Heart left ventricle (tissue), 16 donors: Measurements from ENCODE around the gene NCR3LG1. TPM values are rescaled to one million over a fixed set of nuclear protein-coding genes. Genes with fewer than 3 reads are reported as not detected.

ENCODE experiments used
- ATAC-seq, 4 donors: fragments of 200-7000 bp; cut with Tn5 transposase; one replicate each; pipeline ENCODE4 v1.9.1; 2020 to 2022; ENCODE audit warnings: moderate library complexity in 4 of 4, mild to moderate bottlenecking in 3 of 4, moderate number of reproducible peaks in 1 of 4
- DNase-seq, 5 donors: peaks; one replicate each; pipeline ENCODE4 v3.0.0-alpha.2; 2020
- H3K27ac ChIP-seq, 12 donors: fragments of 200-600 bp; sonication (generic) in 4 of 12; one replicate each; pipeline versions ENCODE4 v1.5.0 to v1.8.0; 2016 to 2022; ENCODE audit warnings: mild to moderate bottlenecking in 2 of 12
- H3K27me3 ChIP-seq, 9 donors: fragments of 200-600 bp; sonication (generic) in 2 of 9; one replicate each; pipeline versions ENCODE4 v1.5.1 to v1.8.0; 2016 to 2022; ENCODE audit warnings: mild to moderate bottlenecking in 3 of 9
- H3K36me3 ChIP-seq, 9 donors: fragments of 200-600 bp; sonication (generic) in 2 of 9; one replicate each; pipeline versions ENCODE4 v1.5.0 to v1.8.0; 2018 to 2022; ENCODE audit warnings: mild to moderate bottlenecking in 2 of 9
- H3K4me1 ChIP-seq, 12 donors: fragments of 200-600 bp; sonication (generic) in 4 of 12; one replicate each; pipeline versions ENCODE4 v1.5.0 to v1.8.0; 2016 to 2022; ENCODE audit warnings: mild to moderate bottlenecking in 3 of 12
- H3K4me3 ChIP-seq, 12 donors: fragments of 200-600 bp; sonication (generic) in 4 of 12; one replicate each; pipeline versions ENCODE4 v1.5.0 to v1.8.0; 2017 to 2022; ENCODE audit warnings: mild to moderate bottlenecking in 9 of 12, moderate library complexity in 4 of 12
- H3K9me3 ChIP-seq, 12 donors: fragments of 200-600 bp; sonication (generic) in 4 of 12; one replicate each; pipeline versions ENCODE4 v1.5.0 to v1.8.0; 2016 to 2022; ENCODE audit warnings: mild to moderate bottlenecking in 1 of 12
- POLR2A ChIP-seq, 2 donors: fragments of 450-650 bp; IDR thresholded peaks; one replicate each; pipeline ENCODE4 v1.6.1; 2017; ENCODE audit warnings: antibody characterized with exemption in 2 of 2, mild to moderate bottlenecking in 2 of 2, moderate library complexity in 2 of 2
- WGBS, 4 donors: extraction: QIAGEN DNeasy Blood & Tissue Kit in 2 of 4; methylation state at CpG; one replicate each; pipeline versions ENCODE4 v1.1.5 to v1.1.7; 2013 to 2018; 5-methylcytosine and 5-hydroxymethylcytosine counted together
- intact Hi-C, 10 donors: fragments of 100-400 bp; cut with DNase I; formaldehyde crosslinking; loops; one replicate each; pipeline versions ENCODE4 v1.11.1 to v1.14.2; 2022
- polyA plus RNA-seq, 2 donors: library from polyadenylated mRNA; stranded (reverse); fragments of 200-250 nt; gene quantifications; one replicate each; pipeline ENCODE4 v1.2.3, GENCODE V29; 2013
- total RNA-seq, 9 donors: library from RNA; depleted of rRNA in 2 of 9; stranded (reverse); fragments of >200 nt in 2 of 9; fragmentation: NEBNext Ultra II Directional in 3 of 9; extraction: Animal tissue kit (Norgen Biotek cat#: 25700) in 3 of 9; gene quantifications; one replicate each; pipeline versions ENCODE4 v1.1.0 to v1.2.4, GENCODE V29; 2016 to 2023
- TF ChIP-seq, protein P1 (sequence below), 12 donors: fragments of 200-600 bp; sonication (generic) in 4 of 12; IDR thresholded peaks; one replicate each; pipeline versions ENCODE4 v1.5.0 to v1.8.0; 2018 to 2022; ENCODE audit warnings: antibody characterized with exemption in 12 of 12, mild to moderate bottlenecking in 5 of 12
- donor health status: ischemic (EF 13 %, LVEDD 7.1; RV severe dilation, severe dysfunction).
- donor health status: healthy with polysubstance abuse.
- donor health status: DM: no; HTN: yes; CAD: no.
- donor health status: DM: no; HTN: no; CAD: no.
- donor health status: ischemic (EF 25% LVEDD 6.9; RV normal size, moderate dysfunction).
- donor health status: ischemic (EF 25% LVEDD 5.7; RV mildly dilated, moderate dysfunction).
- donor health status: healthy.
- donor health status: DM: yes; HTN: yes; CAD: no.
- donor health status: ischemic (EF 35%, LVEDD 5.7; RV mildly dilated, moderate dysfunction).
- donor health status: nonischemic (EF 11% LVEDD 7.7; RV severe dilation, severe dysfunction).
- donor health status: DM: yes; HTN: yes; CAD: no.
- donor health status: PGD.
- donor health status: ischemic (EF 29% LVEDD 5.4; RV normal size, mild dysfunction).
- donor health status: nonischemic (EF 23%, LVEDD 6.1; RV moderate dilation, normal function).

NCR3LG1 gene
- total and polyA plus RNA-seq, 11 donors: 0.27 to 4.0 (median 1.4) TPM

GRCh38 chr11:17314904-17315426, 36.6 kb upstream of the NCR3LG1 start:
- H3K27ac ChIP-seq: no peak overlapping the region
- intact Hi-C loops: no loop called here
- no peak for TF ChIP-seq POLR2A (IDR thresholded peaks at IDR 0.05)
- TF ChIP-seq, protein P1, sequence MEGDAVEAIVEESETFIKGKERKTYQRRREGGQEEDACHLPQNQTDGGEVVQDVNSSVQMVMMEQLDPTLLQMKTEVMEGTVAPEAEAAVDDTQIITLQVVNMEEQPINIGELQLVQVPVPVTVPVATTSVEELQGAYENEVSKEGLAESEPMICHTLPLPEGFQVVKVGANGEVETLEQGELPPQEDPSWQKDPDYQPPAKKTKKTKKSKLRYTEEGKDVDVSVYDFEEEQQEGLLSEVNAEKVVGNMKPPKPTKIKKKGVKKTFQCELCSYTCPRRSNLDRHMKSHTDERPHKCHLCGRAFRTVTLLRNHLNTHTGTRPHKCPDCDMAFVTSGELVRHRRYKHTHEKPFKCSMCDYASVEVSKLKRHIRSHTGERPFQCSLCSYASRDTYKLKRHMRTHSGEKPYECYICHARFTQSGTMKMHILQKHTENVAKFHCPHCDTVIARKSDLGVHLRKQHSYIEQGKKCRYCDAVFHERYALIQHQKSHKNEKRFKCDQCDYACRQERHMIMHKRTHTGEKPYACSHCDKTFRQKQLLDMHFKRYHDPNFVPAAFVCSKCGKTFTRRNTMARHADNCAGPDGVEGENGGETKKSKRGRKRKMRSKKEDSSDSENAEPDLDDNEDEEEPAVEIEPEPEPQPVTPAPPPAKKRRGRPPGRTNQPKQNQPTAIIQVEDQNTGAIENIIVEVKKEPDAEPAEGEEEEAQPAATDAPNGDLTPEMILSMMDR (IDR thresholded peaks at IDR 0.05): no peak
- ATAC-seq (no peak), DNase-seq (no peak)
- H3K4me1 ChIP-seq: no peaks in the 10 kb centered on the region
- no peaks in the 10 kb centered on the region for H3K9me3 ChIP-seq
- H3K36me3 ChIP-seq: peaks cover 0 to 99% (median 69%) of the 10 kb centered on the region in 9 donors
- H3K27me3 ChIP-seq: no peaks in the 10 kb centered on the region
- no peak overlapping the region for H3K4me3 ChIP-seq
- 88 to 93% (median 91%) methylated on average over 1 of the region's 1 CpG for WGBS, 4 donors

DNA sequence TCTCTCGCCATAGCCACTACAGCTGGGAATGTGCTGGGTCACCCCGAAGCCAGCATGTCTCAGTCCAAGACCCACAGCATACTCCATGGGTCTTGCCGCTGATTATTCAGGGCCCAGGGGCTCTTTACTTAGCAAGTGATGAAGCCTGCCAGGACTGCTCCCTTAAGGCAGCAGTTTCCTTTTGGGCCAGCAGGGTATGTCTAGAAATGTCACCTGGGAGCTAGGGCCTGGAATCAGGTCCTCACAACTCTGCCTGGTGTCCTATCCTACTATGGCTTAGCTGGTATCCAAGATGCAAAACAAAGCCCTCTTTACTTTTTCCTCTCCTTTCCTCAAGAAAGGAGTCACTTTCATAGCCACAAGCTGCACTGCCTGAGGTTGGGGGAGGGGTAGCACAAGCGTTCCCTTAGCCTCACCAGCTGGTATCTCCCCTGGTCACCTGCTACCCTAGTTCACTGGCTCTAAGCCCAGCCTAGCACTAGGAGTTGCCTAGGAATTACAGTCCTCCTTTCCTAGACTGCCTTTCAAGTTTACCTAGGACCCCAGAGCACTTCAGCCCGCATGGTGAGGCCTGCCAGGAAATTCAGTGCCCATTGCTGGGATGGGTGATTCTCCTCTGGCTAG, 22.6 kb upstream of the NCR3LG1 start:
- Histone ChIP-seq H3K9me3 (no peaks in the 10 kb centered on the region), H3K4me3 (no peak overlapping the region), H3K36me3 (peaks cover 0 to 55% (median 37%) of the 10 kb centered on the region in 9 donors), H3K4me1 (peaks cover 0 to 12% (median 0%) of the 10 kb centered on the region in 12 donors), H3K27ac (no peak overlapping the region), H3K27me3 (no peaks in the 10 kb centered on the region)
- no peak for TF ChIP-seq POLR2A (IDR thresholded peaks at IDR 0.05)
- TF ChIP-seq, protein P1 (IDR thresholded peaks at IDR 0.05): no peak
- 77 to 85% (median 82%) methylated on average over 5 of the region's 5 CpGs for WGBS, 4 donors
- peak in 2 of 5 donors; percentile 28 to 44 for DNase-seq
- ATAC-seq: peak in 3 of 4 donors; percentile 38 to 73 (median 59)
- intact Hi-C loops: no loop called here

- no peak for TF ChIP-seq POLR2A (IDR thresholded peaks at IDR 0.05)
- TF ChIP-seq, protein P1 (IDR thresholded peaks at IDR 0.05): no peak
- Histone ChIP-seq H3K36me3 (peaks cover 0 to 56% (median 36%) of the 10 kb centered on the region in 9 donors), H3K9me3 (no peaks in the 10 kb centered on the region), H3K4me3 (no peak overlapping the region), H3K27ac (no peak overlapping the region), H3K4me1 (peaks cover 0 to 19% (median 0%) of the 10 kb centered on the region in 12 donors), H3K27me3 (no peaks in the 10 kb centered on the region)
- intact Hi-C loops: no loop called here
- ATAC-seq (no peak), DNase-seq (no peak)
- WGBS, 4 donors: 73 to 89% (median 84%) methylated on average over 2 of the region's 2 CpGs
Observed at GRCh38 chr11:17331669-17332068, 19.9 kb upstream of the NCR3LG1 start.

DNA sequence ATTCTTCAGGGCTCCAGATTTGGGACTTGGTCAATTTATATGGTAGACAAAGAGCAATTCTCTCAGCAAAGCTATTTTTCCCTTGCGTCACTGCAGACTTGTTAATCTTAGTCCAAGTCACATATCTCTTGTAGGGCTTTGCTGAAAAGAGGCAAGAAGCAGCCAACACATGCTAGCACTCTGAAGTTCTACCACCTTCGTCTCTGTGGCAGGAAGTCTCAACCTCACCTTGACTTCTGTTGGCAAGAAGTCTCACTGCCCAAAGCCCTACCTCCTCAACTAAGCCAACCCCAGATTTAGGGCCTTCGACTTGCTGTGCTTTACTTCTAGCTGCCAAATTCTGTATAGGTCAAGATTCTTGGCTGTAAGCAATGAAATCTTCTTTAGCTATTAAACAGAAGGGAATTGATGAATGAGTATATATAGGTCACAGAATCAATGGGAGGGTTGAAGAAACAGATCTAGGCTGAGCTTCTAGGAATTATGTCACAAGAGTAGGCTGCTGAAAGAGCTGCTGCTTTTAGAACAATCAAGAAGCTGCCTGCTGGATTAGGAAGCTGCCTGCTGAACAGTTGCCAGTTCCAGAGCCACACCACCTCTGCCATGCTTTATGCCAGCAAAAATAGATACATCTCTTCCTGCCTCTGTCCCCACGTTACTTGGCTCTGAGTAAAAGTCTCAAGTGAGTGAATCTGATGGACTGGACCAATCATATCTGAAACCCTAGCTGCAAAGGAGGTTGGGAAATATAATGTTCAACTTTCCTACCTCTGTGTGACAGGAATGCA, 17.6 kb upstream of the NCR3LG1 start:
- WGBS, 4 donors: 66 to 70% (median 68%) methylated on average over 4 of the region's 4 CpGs

More for the DNA sequence above, 17.6 kb upstream of the NCR3LG1 start:
- intact Hi-C loops: no loop called here
- H3K9me3 ChIP-seq: no peaks in the 10 kb centered on the region
- TF ChIP-seq, protein P1 (IDR thresholded peaks at IDR 0.05): no peak
- no peak for TF ChIP-seq POLR2A (IDR thresholded peaks at IDR 0.05)
- H3K27ac ChIP-seq: peak overlapping the region in 1 of 12 donors; percentile 60
- peaks cover 0 to 51% (median 32%) of the 10 kb centered on the region in 9 donors for H3K36me3 ChIP-seq
- DNase-seq (peak in 4 of 5 donors; percentile 28 to 56 (median 44)), ATAC-seq (peak; percentile 61 to 93 (median 84))
- peaks cover 0 to 15% (median 0%) of the 10 kb centered on the region in 12 donors for H3K4me1 ChIP-seq
- no peak overlapping the region for H3K4me3 ChIP-seq
- no peaks in the 10 kb centered on the region for H3K27me3 ChIP-seq
